ENCODE results near the gene FNBP1. TPM values are rescaled to one million over a fixed set of nuclear protein-coding genes. Genes with fewer than 3 reads are reported as not detected.

The FNBP1 gene
- total and polyA plus RNA-seq, 4 donors, result 16.0 to 94.3 (median 29.5) TPM

DNA sequence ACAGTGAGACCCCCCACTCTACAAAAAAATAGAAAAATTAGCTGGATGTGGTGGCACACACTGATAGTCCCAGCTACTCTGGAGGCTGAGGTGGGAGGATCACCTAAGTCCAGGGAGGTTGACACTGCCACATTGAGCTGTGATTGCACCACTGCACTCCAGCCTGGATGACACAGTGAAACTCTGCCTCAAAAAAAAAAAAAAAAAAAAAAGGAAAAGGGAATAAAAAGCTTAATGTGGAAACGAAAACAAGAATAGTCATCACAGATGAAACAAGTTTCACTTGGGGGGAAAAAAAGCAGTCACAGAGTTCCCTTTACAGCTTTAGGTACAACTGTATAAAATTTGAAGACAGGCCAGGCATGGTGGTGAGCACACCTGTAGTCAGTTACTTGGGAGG, 84.2 kb downstream of the FNBP1 start:
- Histone ChIP-seq H3K4me3 (no peak overlapping the region), H3K9ac (ENCODE audit: insufficient read depth in 1 of 2, low read length in 2 of 2) (no peak overlapping the region), H3K27me3 (ENCODE audit: control insufficient read depth in 3 of 3, insufficient read depth in 3 of 3, low read length in 2 of 3) (no peaks in the 10 kb centered on the region), H3K36me3 (ENCODE audit: control insufficient read depth in 4 of 4, insufficient read depth in 4 of 4, low read length in 4 of 4) (peaks cover 0 to 7% (median 4%) of the 10 kb centered on the region in 4 donors), H3K27ac (ENCODE audit: low read depth in 1 of 2, low read length in 1 of 2) (no peak overlapping the region), H3K4me1 (ENCODE audit: control insufficient read depth in 5 of 5, insufficient read depth in 5 of 5, low read length in 5 of 5) (peaks cover 0 to 6% (median 5%) of the 10 kb centered on the region in 5 donors), H3K9me3 (ENCODE audit: control insufficient read depth in 4 of 4, insufficient read depth in 3 of 4, low read length in 3 of 4) (no peaks in the 10 kb centered on the region)
- 62 to 71% methylated on average over 1 of the region's 1 CpG for WGBS, 2 donors
- no peak for DNase-seq
- no peak for ATAC-seq (ENCODE audit: insufficient read depth, low FRiP score)
- TF ChIP-seq CTCF (IDR thresholded peaks at IDR 0.05; ENCODE audit: control extremely low read depth, extremely low read depth), result no peak

DNA sequence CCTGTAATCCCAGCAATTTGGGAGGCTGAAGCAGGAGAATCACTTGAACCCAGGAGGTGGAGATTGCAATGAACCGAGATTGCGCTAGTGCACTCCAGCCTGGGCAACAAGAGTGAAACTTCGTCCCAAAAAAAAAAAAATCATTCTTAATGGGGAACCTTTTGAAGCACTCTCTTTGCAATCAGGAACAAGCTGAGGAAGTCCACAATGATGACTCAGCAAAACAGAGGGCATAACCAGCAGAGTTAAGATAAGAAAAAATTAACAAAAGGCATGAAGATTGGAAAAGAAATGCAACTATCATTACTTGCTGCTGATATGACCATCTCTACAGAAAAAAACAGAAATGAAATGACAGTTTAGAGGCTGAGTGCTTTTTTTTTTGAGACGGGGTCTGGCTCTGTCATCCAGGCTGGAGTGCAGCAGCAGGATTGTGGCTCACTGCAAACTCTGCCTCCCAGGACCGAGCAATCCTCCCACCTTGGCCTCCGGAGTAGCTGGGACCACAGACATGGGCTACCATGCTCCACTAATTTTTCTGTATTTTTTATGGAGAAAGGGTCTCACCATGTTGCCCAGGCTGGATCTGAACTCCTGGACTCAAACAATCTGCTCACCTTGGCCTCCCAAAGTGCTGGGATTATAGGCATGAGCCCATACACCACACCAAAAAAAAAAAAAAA, 88.0 kb downstream of the FNBP1 start:
- TF ChIP-seq CTCF (IDR thresholded peaks at IDR 0.05; ENCODE audit: control extremely low read depth, extremely low read depth), result no peak
- ATAC-seq (ENCODE audit: insufficient read depth, low FRiP score) (no peak), DNase-seq (peak in 2 of 3 donors; percentile 25 to 29)
- peaks cover 0 to 10% (median 5%) of the 10 kb centered on the region in 4 donors for H3K36me3 ChIP-seq (ENCODE audit: control insufficient read depth in 4 of 4, insufficient read depth in 4 of 4, low read length in 4 of 4)
- no peak overlapping the region for H3K9ac ChIP-seq (ENCODE audit: insufficient read depth in 1 of 2, low read length in 2 of 2)
- H3K9me3 ChIP-seq (ENCODE audit: control insufficient read depth in 4 of 4, insufficient read depth in 3 of 4, low read length in 3 of 4), result no peaks in the 10 kb centered on the region
- no peak overlapping the region for H3K4me3 ChIP-seq
- no peaks in the 10 kb centered on the region for H3K27me3 ChIP-seq (ENCODE audit: control insufficient read depth in 3 of 3, insufficient read depth in 3 of 3, low read length in 2 of 3)
- peak overlapping the region in 1 of 2 donors; percentile 73 for H3K27ac ChIP-seq (ENCODE audit: low read depth in 1 of 2, low read length in 1 of 2)
- 23 to 45% methylated on average over 6 of the region's 6 CpGs for WGBS, 2 donors
- no peaks in the 10 kb centered on the region for H3K4me1 ChIP-seq (ENCODE audit: control insufficient read depth in 5 of 5, insufficient read depth in 5 of 5, low read length in 5 of 5)

DNA sequence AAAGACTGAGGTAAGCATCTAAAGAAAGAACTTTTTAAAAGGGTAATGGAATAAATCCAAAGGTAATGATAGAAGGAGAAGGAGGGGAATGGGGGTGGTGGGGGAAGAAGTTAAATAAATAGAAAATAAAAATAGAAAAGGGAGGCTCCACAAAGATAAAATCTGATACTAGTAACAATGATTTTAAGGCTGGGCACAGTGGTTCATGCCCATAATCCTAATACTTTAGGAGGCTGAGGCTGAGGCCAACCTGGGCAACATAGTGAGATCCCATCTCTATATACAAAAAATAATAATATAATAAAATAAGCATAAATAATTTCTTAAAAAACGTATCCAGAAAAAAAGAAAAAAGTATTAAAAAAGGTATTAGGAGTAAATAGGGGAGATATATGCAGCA, 89.3 kb downstream of the FNBP1 start:
- TF ChIP-seq CTCF (IDR thresholded peaks at IDR 0.05; ENCODE audit: control extremely low read depth, extremely low read depth), result no peak
- DNase-seq (no peak), ATAC-seq (ENCODE audit: insufficient read depth, low FRiP score) (no peak)
- WGBS, 2 donors, result 86 to 89% methylated on average over 1 of the region's 1 CpG
- no peak overlapping the region for H3K9ac ChIP-seq (ENCODE audit: insufficient read depth in 1 of 2, low read length in 2 of 2)
- H3K27ac ChIP-seq (ENCODE audit: low read depth in 1 of 2, low read length in 1 of 2), result no peak overlapping the region
- peaks cover 0 to 10% (median 7%) of the 10 kb centered on the region in 4 donors for H3K36me3 ChIP-seq (ENCODE audit: control insufficient read depth in 4 of 4, insufficient read depth in 4 of 4, low read length in 4 of 4)
- H3K4me1 ChIP-seq (ENCODE audit: control insufficient read depth in 5 of 5, insufficient read depth in 5 of 5, low read length in 5 of 5), result peaks cover 0 to 1% (median 0%) of the 10 kb centered on the region in 5 donors
- no peak overlapping the region for H3K4me3 ChIP-seq
- no peaks in the 10 kb centered on the region for H3K9me3 ChIP-seq (ENCODE audit: control insufficient read depth in 4 of 4, insufficient read depth in 3 of 4, low read length in 3 of 4)
- H3K27me3 ChIP-seq (ENCODE audit: control insufficient read depth in 3 of 3, insufficient read depth in 3 of 3, low read length in 2 of 3), result no peaks in the 10 kb centered on the region
